Measurements from ENCODE around the gene PSPN. TPM values are rescaled to one million over a fixed set of nuclear protein-coding genes. Genes with fewer than 3 reads are reported as not detected.
"Not testable (repeated sequence)": the region's sequence is repeated elsewhere in the genome, so short reads cannot be mapped to it uniquely, and the experiment has no call there.

PSPN gene
- total RNA-seq, 2 experiments from 2014 or later, result 0.81 to 0.85 TPM

DNA sequence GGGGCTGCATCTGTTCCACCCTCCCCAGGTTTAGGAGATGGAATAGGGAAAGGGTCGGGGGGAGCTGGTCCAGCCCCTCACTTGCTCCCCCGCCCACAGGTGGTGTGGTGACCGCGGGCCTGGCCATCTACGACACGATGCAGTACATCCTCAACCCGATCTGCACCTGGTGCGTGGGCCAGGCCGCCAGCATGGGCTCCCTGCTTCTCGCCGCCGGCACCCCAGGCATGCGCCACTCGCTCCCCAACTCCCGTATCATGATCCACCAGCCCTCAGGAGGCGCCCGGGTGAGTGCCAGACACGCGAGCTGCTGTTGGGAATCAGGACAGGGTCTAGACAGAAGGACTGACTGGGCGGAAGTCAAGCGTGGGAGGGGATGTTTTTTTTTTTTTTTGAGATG is 11.4 kb downstream of the PSPN start:
- intact Hi-C loops (cut with DNase I, micrococcal nuclease), result loop anchor here in 1 of 2 experiments (5.0 to 10.0 kb wide), 4 partner anchors 500 to 1560 kb away; partner anchors contain the start of genes CTXN1, HSD11B1L, MICOS13 and SNAPC2
- H3K4me1 ChIP-seq (ENCODE audit: insufficient read depth, low read length), result peaks cover 40% of the 10 kb centered on the region
- H3K4me3 ChIP-seq (ENCODE audit: low read length), result no peak overlapping the region
- peaks cover 54% of the 10 kb centered on the region for H3K36me3 ChIP-seq (ENCODE audit: insufficient read depth, low read length)
- H3K27ac ChIP-seq (ENCODE audit: low read depth in 1 of 2, low read length in 2 of 2), result no peak overlapping the region
- no peaks in the 10 kb centered on the region for H3K27me3 ChIP-seq (ENCODE audit: control insufficient read depth in 1 of 2, insufficient read depth in 2 of 2, low read length in 2 of 2)
- no peaks in the 10 kb centered on the region for H3K9me3 ChIP-seq (ENCODE audit: control insufficient read depth in 1 of 2, insufficient read depth in 1 of 2, low read length in 2 of 2)
- H3K4me3 Mint-ChIP-seq, result peak overlapping the region; percentile 56
- H3K36me3 Mint-ChIP-seq (ENCODE audit: low read depth), result peaks cover 72% of the 10 kb centered on the region
- TF ChIP-seq, protein P1, sequence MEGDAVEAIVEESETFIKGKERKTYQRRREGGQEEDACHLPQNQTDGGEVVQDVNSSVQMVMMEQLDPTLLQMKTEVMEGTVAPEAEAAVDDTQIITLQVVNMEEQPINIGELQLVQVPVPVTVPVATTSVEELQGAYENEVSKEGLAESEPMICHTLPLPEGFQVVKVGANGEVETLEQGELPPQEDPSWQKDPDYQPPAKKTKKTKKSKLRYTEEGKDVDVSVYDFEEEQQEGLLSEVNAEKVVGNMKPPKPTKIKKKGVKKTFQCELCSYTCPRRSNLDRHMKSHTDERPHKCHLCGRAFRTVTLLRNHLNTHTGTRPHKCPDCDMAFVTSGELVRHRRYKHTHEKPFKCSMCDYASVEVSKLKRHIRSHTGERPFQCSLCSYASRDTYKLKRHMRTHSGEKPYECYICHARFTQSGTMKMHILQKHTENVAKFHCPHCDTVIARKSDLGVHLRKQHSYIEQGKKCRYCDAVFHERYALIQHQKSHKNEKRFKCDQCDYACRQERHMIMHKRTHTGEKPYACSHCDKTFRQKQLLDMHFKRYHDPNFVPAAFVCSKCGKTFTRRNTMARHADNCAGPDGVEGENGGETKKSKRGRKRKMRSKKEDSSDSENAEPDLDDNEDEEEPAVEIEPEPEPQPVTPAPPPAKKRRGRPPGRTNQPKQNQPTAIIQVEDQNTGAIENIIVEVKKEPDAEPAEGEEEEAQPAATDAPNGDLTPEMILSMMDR (IDR thresholded peaks at IDR 0.05), result no peak
- H3K27me3 Mint-ChIP-seq, result no peaks in the 10 kb centered on the region
- POLR2A ChIA-PET, result interaction anchor here (6.3 kb wide), 1 partner anchor 8 kb away, joined by 172 read pairs; the partner anchor contains the start of gene ALKBH7
- CTCF ChIA-PET, result no interaction called here
- peaks cover 23% of the 10 kb centered on the region for H3K4me1 Mint-ChIP-seq (ENCODE audit: low read depth)
- H3K9me3 Mint-ChIP-seq, result no peaks in the 10 kb centered on the region
- H3K27ac Mint-ChIP-seq, result no peak overlapping the region
- ATAC-seq (ENCODE audit: poor library complexity) (no peak), DNase-seq (no peak)

DNA sequence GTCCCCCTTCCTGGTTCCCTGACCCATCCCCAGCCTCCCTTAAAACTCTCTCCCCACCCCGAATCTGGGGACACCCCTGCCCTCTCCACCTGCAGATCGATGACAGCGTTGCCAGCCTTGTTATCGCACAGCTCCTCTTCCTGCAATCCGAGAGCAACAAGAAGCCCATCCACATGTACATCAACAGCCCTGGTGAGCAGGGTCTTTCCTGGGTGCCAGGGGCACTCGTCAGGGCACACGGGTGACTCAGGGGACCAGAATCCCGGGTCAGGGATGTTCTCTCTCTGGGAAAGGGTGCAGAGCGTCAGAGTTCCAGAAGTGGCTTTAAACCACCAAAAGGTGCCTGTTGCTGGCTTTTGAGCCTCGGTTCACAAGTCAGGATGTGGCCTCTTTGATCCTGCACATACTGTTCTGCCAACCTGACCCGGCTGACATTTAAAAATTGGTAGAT is 13.4 kb downstream of the PSPN start:
- intact Hi-C loops (cut with DNase I, micrococcal nuclease), result loop anchor here (1.0 to 10.0 kb wide), 8 partner anchors 10 to 1562 kb away; partner anchors contain the start of genes ALKBH7 (in 1 of the 2), CTXN1 (in 1 of the 2), GTF2F1 (in 1 of the 2) and HSD11B1L (in 1 of the 2)
- TF ChIP-seq, protein P1 (IDR thresholded peaks at IDR 0.05), result no peak
- Mint-ChIP-seq H3K27me3 (no peaks in the 10 kb centered on the region), H3K36me3 (ENCODE audit: low read depth) (peaks cover 58% of the 10 kb centered on the region), H3K9me3 (no peaks in the 10 kb centered on the region), H3K27ac (peak overlapping the region; percentile 92), H3K4me3 (peak overlapping the region; percentile 94), H3K4me1 (ENCODE audit: low read depth) (peaks cover 27% of the 10 kb centered on the region)
- ChIA-PET CTCF (interaction anchor here (0.8 to 1.3 kb wide), 2 partner anchors 10 to 50 kb away, joined by 3 to 4 read pairs; no protein-coding TSS in a partner anchor), POLR2A (interaction anchor here (1.2 to 6.3 kb wide), 4 partner anchors 10 to 119 kb away, joined by 3 to 172 read pairs (median 41); partner anchors contain the start of genes ALKBH7, DENND1C, GTF2F1 and KHSRP)
- no peaks in the 10 kb centered on the region for H3K27me3 ChIP-seq (ENCODE audit: control insufficient read depth in 1 of 2, insufficient read depth in 2 of 2, low read length in 2 of 2)
- peak; percentile 54 for ATAC-seq (ENCODE audit: poor library complexity)
- peaks cover 36% of the 10 kb centered on the region for H3K36me3 ChIP-seq (ENCODE audit: insufficient read depth, low read length)
- peaks cover 40% of the 10 kb centered on the region for H3K4me1 ChIP-seq (ENCODE audit: insufficient read depth, low read length)
- peak overlapping the region; percentile 83 for H3K27ac ChIP-seq (ENCODE audit: low read depth in 1 of 2, low read length in 2 of 2)
- H3K4me3 ChIP-seq (ENCODE audit: low read length), result peak overlapping the region; percentile 86
- peak in 12 of 14 experiments; percentile 13 to 86 (median 35) for DNase-seq
- H3K9me3 ChIP-seq (ENCODE audit: control insufficient read depth in 1 of 2, insufficient read depth in 1 of 2, low read length in 2 of 2), result no peaks in the 10 kb centered on the region

DNA sequence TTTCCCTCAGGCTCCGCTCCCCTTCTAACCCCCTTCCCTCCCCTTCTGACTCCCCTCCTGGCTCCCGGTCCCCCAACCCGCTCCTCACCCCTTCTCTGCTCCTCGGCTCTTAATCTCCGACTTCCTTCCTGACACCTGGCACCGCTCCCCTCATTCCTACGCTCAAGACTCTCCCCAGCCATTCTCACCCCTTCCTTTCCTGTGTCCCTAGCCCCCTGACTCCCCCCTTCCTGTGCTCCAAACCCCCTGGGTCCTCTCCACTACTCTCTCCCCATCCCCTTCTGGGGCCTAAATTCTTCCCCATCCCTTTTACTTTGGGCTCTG is 13.7 kb downstream of the PSPN start:
- Mint-ChIP-seq H3K9me3 (no peaks in the 10 kb centered on the region), H3K36me3 (ENCODE audit: low read depth) (peaks cover 56% of the 10 kb centered on the region), H3K4me3 (peak overlapping the region; percentile 94), H3K27me3 (no peaks in the 10 kb centered on the region), H3K27ac (peak overlapping the region; percentile 92), H3K4me1 (ENCODE audit: low read depth) (peaks cover 27% of the 10 kb centered on the region)
- POLR2A ChIA-PET, result interaction anchor here (1.2 to 6.3 kb wide), 4 partner anchors 10 to 120 kb away, joined by 3 to 172 read pairs (median 41); partner anchors contain the start of genes ALKBH7, DENND1C, GTF2F1 and KHSRP
- no peaks in the 10 kb centered on the region for H3K9me3 ChIP-seq (ENCODE audit: control insufficient read depth in 1 of 2, insufficient read depth in 1 of 2, low read length in 2 of 2)
- DNase-seq (peak in 1 of 14 experiments; percentile 33), ATAC-seq (ENCODE audit: poor library complexity) (peak; percentile 3)
- H3K4me3 ChIP-seq (ENCODE audit: low read length), result peak overlapping the region; percentile 86
- no peaks in the 10 kb centered on the region for H3K27me3 ChIP-seq (ENCODE audit: control insufficient read depth in 1 of 2, insufficient read depth in 2 of 2, low read length in 2 of 2)
- peaks cover 40% of the 10 kb centered on the region for H3K4me1 ChIP-seq (ENCODE audit: insufficient read depth, low read length)
- intact Hi-C loops (cut with DNase I, micrococcal nuclease), result loop anchor here (1.0 to 10.0 kb wide), 8 partner anchors 10 to 1563 kb away; partner anchors contain the start of genes ALKBH7 (in 1 of the 2), CTXN1 (in 1 of the 2), GTF2F1 (in 1 of the 2) and HSD11B1L (in 1 of the 2)
- TF ChIP-seq, protein P1 (IDR thresholded peaks at IDR 0.05), result no peak
- peaks cover 35% of the 10 kb centered on the region for H3K36me3 ChIP-seq (ENCODE audit: insufficient read depth, low read length)
- peak overlapping the region; percentile 83 for H3K27ac ChIP-seq (ENCODE audit: low read depth in 1 of 2, low read length in 2 of 2)
- CTCF ChIA-PET, result interaction anchor here (1.3 kb wide), 1 partner anchor 10 kb away, joined by 4 read pairs; no protein-coding TSS in a partner anchor

DNA sequence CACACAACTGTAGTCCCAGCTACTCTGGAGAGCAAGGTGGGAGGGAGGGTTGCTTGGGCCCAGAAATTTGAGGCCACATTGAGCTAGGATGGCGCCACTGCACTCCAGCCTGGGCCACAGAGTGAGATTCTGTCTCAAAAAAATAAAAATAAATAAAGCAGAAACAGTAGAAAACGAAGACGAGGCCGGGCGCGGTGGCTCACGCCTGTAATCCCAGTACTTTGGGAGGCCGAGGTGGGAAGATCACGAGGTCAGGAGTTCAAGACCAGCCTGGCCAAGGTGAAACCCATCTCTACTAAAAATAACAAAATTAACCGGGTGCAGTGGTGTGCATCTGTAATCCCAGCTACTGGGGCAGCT is 14.9 kb downstream of the PSPN start:
- ChIA-PET CTCF (interaction anchor here (0.6 to 1.5 kb wide), 2 partner anchors 557 to 1543 kb away, joined by 3 read pairs; partner anchors contain the start of gene MAP2K7), POLR2A (interaction anchor here (0.6 to 6.3 kb wide), 10 partner anchors 11 to 641 kb away, joined by 3 to 172 read pairs (median 4); partner anchors contain the start of genes ALKBH7, CATSPERD, DENND1C and GTF2F1)
- H3K27me3 Mint-ChIP-seq; DNase-seq; H3K27me3 ChIP-seq (ENCODE audit: control insufficient read depth in 1 of 2, insufficient read depth in 2 of 2, low read length in 2 of 2); ATAC-seq (ENCODE audit: poor library complexity); H3K9me3 Mint-ChIP-seq; H3K9me3 ChIP-seq (ENCODE audit: control insufficient read depth in 1 of 2, insufficient read depth in 1 of 2, low read length in 2 of 2): not testable (repeated sequence)
- Mint-ChIP-seq H3K4me3 (peak overlapping the region; percentile 94), H3K4me1 (ENCODE audit: low read depth) (peaks cover 27% of the 10 kb centered on the region), H3K27ac (peak overlapping the region; percentile 92), H3K36me3 (ENCODE audit: low read depth) (peaks cover 52% of the 10 kb centered on the region)
- Histone ChIP-seq H3K36me3 (ENCODE audit: insufficient read depth, low read length) (peaks cover 27% of the 10 kb centered on the region), H3K27ac (ENCODE audit: low read depth in 1 of 2, low read length in 2 of 2) (peak overlapping the region in 1 of 2 donors; percentile 83), H3K4me1 (ENCODE audit: insufficient read depth, low read length) (peaks cover 40% of the 10 kb centered on the region), H3K4me3 (ENCODE audit: low read length) (peak overlapping the region; percentile 86)
- intact Hi-C loops (cut with DNase I, micrococcal nuclease), result loop anchor here (1.0 to 10.0 kb wide), 6 partner anchors 11 to 1564 kb away; partner anchors contain the start of genes ALKBH7 (in 1 of the 2), CTXN1 (in 1 of the 2), GTF2F1 (in 1 of the 2) and HSD11B1L (in 1 of the 2)

Measured in CD4-positive, alpha-beta T cell (primary cell).